K562 (cell line): ENCODE measurements around the gene RAG2. TPM values are rescaled to one million over a fixed set of nuclear protein-coding genes. Genes with fewer than 3 reads are reported as not detected.

Source experiments
- ATAC-seq: fragments of 200-7000 bp; cut with Tn5 transposase; 3 replicates; pipeline ENCODE4 v1.9.1; 2020; ENCODE audit warnings: moderate library complexity
- BruUV-seq: library from RNA; stranded (reverse); fragments of 400-500 nt; replicated peaks from 2 replicates; lab custom pipeline; 2021; lab: Mats Ljungman, UMichigan
- CTCF ChIA-PET: fragments of 300-600 bp; formaldehyde crosslinking; extraction: SDS; loops from one replicate; lab custom pipeline; 2021; ENCODE audit warnings: low intra/inter-chr PET ratio; lab: Yijun Ruan, JAX
- POLR2A ChIA-PET: fragments of 300-600, 350-650 bp; sonication (Branson Sonifier 250); formaldehyde crosslinking; extraction: SDS; loops from one replicate; lab custom pipeline; 2021; ENCODE audit warnings: antibody characterized with exemption, inconsistent platforms; lab: Yijun Ruan, JAX
- DNase-seq, 4 experiments: peaks; one replicate each; pipeline versions ENCODE4 v3.0.0 to v3.0.0-alpha.2; 2011 to 2018; ENCODE audit warnings: low spot score in 3 of 4, mixed read lengths in 3 of 4; ENCODE audit errors: extremely low read depth in 1 of 4
- FAIRE-seq: peaks from 2 replicates; lab custom pipeline; 2011; peaks lifted over from hg19 to GRCh38; lab: Jason Lieb, UNC
- H2AFZ ChIP-seq: 2 replicates; pipeline ENCODE4 v1.6.0; 2011; ENCODE audit warnings: low read depth, low read length, control low read depth, inconsistent platforms
- H3K27ac ChIP-seq: fragments of 200-600 bp; 3 replicates; pipeline ENCODE4 v1.8.0; 2011; ENCODE audit warnings: low read depth, mild to moderate bottlenecking, control low read depth, inconsistent platforms, low read length, moderate library complexity, mixed read lengths; ENCODE audit errors: extremely low read depth
- H3K27me3 ChIP-seq, 2 experiments: fragments of 300-600 bp in 1 of 2; 2 replicates in 1 of 2; 3 replicates in 1 of 2; pipeline versions ENCODE4 v1.6.0 to v1.8.0; 2011; ENCODE audit warnings: inconsistent platforms in 2 of 2, low read length in 2 of 2, mild to moderate bottlenecking in 1 of 2, mixed read lengths in 1 of 2, moderate library complexity in 1 of 2; ENCODE audit not compliant: control insufficient read depth in 2 of 2, insufficient read depth in 2 of 2
- H3K36me3 ChIP-seq: fragments of 300-600 bp; 3 replicates; pipeline ENCODE4 v1.8.0; 2011; ENCODE audit warnings: mild to moderate bottlenecking, low read length, inconsistent platforms; ENCODE audit not compliant: control insufficient read depth, insufficient read depth
- H3K4me1 ChIP-seq, 2 experiments: fragments of 200-600 bp in 1 of 2; replicated peaks in 1 of 2; 2 replicates in 1 of 2; 3 replicates in 1 of 2; pipeline versions ENCODE4 v1.5.1 to v1.8.0; 2011; ENCODE audit warnings: inconsistent platforms in 2 of 2, low read length in 2 of 2, mild to moderate bottlenecking in 1 of 2, mixed read lengths in 1 of 2, moderate library complexity in 1 of 2; ENCODE audit not compliant: control insufficient read depth in 2 of 2, insufficient read depth in 2 of 2
- H3K4me2 ChIP-seq: 2 replicates; pipeline ENCODE4 v1.6.1; 2011; ENCODE audit warnings: low read length, control low read depth, inconsistent platforms, mixed read lengths; ENCODE audit not compliant: insufficient read depth
- H3K4me3 ChIP-seq: fragments of 200-600 bp; sonication (generic), shearing (Covaris generic); 2 replicates; pipeline ENCODE4 v1.5.1; 2016; ENCODE audit warnings: control low read depth, inconsistent platforms
- H3K79me2 ChIP-seq: fragments of 200-600 bp; 3 replicates; pipeline ENCODE4 v1.8.0; 2011; ENCODE audit warnings: low read length, inconsistent platforms; ENCODE audit not compliant: control insufficient read depth, insufficient read depth
- H3K9ac ChIP-seq, 2 experiments: 2 replicates each; pipeline versions ENCODE4 v1.6.0 to v1.6.1; 2011; ENCODE audit warnings: low read depth in 2 of 2, low read length in 2 of 2, control low read depth in 1 of 2, inconsistent platforms in 1 of 2, mild to moderate bottlenecking in 1 of 2, mixed read lengths in 1 of 2; ENCODE audit not compliant: insufficient read depth in 1 of 2
- H3K9me1 ChIP-seq: one replicate; pipeline ENCODE4 v1.6.0; 2011; ENCODE audit warnings: inconsistent platforms, mild to moderate bottlenecking, low read length, moderate library complexity; ENCODE audit not compliant: control insufficient read depth, insufficient read depth
- H3K9me3 ChIP-seq: replicated peaks from 2 replicates; pipeline ENCODE4 v1.5.1; 2011; ENCODE audit warnings: low read depth, low read length, inconsistent platforms; ENCODE audit not compliant: control insufficient read depth, insufficient read depth
- H4K20me1 ChIP-seq: replicated peaks from 2 replicates; pipeline ENCODE4 v1.6.1; 2011; ENCODE audit warnings: low read length, inconsistent platforms, mixed read lengths; ENCODE audit not compliant: control insufficient read depth, insufficient read depth
- CC2D1A ChIP-seq: fragments of 450-650 bp; IDR thresholded peaks from 2 replicates; pipeline ENCODE4 v1.6.1; 2017; ENCODE audit warnings: mild to moderate bottlenecking
- FOS ChIP-seq: IDR thresholded peaks from 3 replicates; pipeline ENCODE4 v1.6.1; 2011; ENCODE audit not compliant: insufficient read length; ENCODE audit errors: extremely low read depth
- FOXJ3 ChIP-seq: sonication (generic); formaldehyde crosslinking; IDR thresholded peaks from 2 replicates; pipeline ENCODE4 v1.4.0; 2020; ENCODE audit warnings: mild to moderate bottlenecking, missing genetic modification reagents
- KHSRP ChIP-seq: fragments of 450-650 bp; IDR thresholded peaks from 2 replicates; pipeline ENCODE4 v1.6.1; 2017
- NFIX ChIP-seq: fragments of 250-450 bp; sonication (Bioruptor Pico); IDR thresholded peaks from 2 replicates; pipeline ENCODE4 v1.4.0; 2020; ENCODE audit warnings: low read depth, mild to moderate bottlenecking, moderate library complexity
- POLR3G ChIP-seq: IDR thresholded peaks from 2 replicates; pipeline ENCODE4 v1.6.1; 2011; ENCODE audit not compliant: insufficient read length, insufficient replicate concordance; ENCODE audit errors: extremely low read depth
- SMC3 ChIP-seq: conservative IDR thresholded peaks from 2 replicates; pipeline ENCODE4 v1.6.1; 2011; ENCODE audit warnings: low read depth, low read length, improper control_type of control experiment; ENCODE audit not compliant: insufficient read depth
- WHSC1 ChIP-seq: IDR thresholded peaks from one replicate; pipeline ENCODE4 v1.6.1; 2012; ENCODE audit warnings: low read length, control low read depth, inconsistent platforms
- ZNF217 ChIP-seq: sonication (generic); formaldehyde crosslinking; IDR thresholded peaks from 2 replicates; pipeline ENCODE4 v1.8.0; 2022; ENCODE audit warnings: mild to moderate bottlenecking, missing genetic modification reagents
- ZNF639 ChIP-seq, 2 experiments: fragments of 200-800 bp in 1 of 2; sonication (Bioruptor generic) in 1 of 2; sonication (generic) in 1 of 2; formaldehyde crosslinking in 1 of 2; IDR thresholded peaks in 1 of 2; conservative IDR thresholded peaks in 1 of 2; 2 replicates each; pipeline versions ENCODE4 v1.5.0 to v1.6.1; 2016 to 2020; ENCODE audit warnings: missing compliant biosample characterization in 1 of 2, missing genetic modification characterization in 1 of 2, missing genetic modification reagents in 1 of 2
- ZNF699 ChIP-seq: fragments of 250-450 bp; sonication (Bioruptor Pico); IDR thresholded peaks from 2 replicates; pipeline ENCODE4 v1.8.0; 2021; ENCODE audit warnings: mild to moderate bottlenecking, moderate library complexity; ENCODE audit not compliant: insufficient replicate concordance
- in situ Hi-C: fragments of 300-500 bp; cut with MboI; formaldehyde crosslinking; loops from 4 replicates; pipeline ENCODE4 v1.15.0; 2018; ENCODE audit warnings: inconsistent platforms, mixed read lengths
- intact Hi-C: fragments of 100-400 bp; cut with micrococcal nuclease; formaldehyde crosslinking; loops from 2 replicates; pipeline ENCODE4 v1.14.2; 2022
- polyA plus RNA-seq, 8 experiments: library from polyadenylated mRNA; depleted of rRNA in 4 of 8; stranded (reverse) in 5 of 8; unstranded in 3 of 8; fragments of >200 nt; fragmentation: Nextera tagmentation in 2 of 8; fragmentation: Illumina TruSeq in 1 of 8; extraction: Ambion mirVana in 2 of 8; extraction: Trizol in 1 of 8; gene quantifications; 2 replicates each; pipeline versions ENCODE4 v1.2.1 to v1.2.3, GENCODE V29; 2011 to 2014; ENCODE audit warnings: inconsistent platforms in 1 of 8, missing spikeins in 1 of 8
- total RNA-seq, 7 experiments: library from RNA; depleted of rRNA in 6 of 7; stranded (reverse); fragments of >200 nt in 6 of 7; fragmentation: Illumina TruSeq in 2 of 7; extraction: Trizol in 2 of 7; gene quantifications; 2 replicates each; pipeline versions ENCODE4 v1.2.1 to v1.2.3, GENCODE V29; 2011 to 2021; ENCODE audit warnings: low replicate concordance in 1 of 7
- TF ChIP-seq, protein P1 (sequence below): fragments of 450-650 bp; formaldehyde crosslinking; IDR thresholded peaks from 2 replicates; pipeline ENCODE4 v1.4.0; 2020; ENCODE audit warnings: mild to moderate bottlenecking, moderate library complexity
- TF ChIP-seq, protein P2 (sequence below): sonication (generic); formaldehyde crosslinking; IDR thresholded peaks from 2 replicates; pipeline ENCODE4 v1.8.1; 2023; ENCODE audit warnings: mild to moderate bottlenecking, missing genetic modification reagents
- TF ChIP-seq, protein P3 (sequence below): sonication (generic); formaldehyde crosslinking; IDR thresholded peaks from 2 replicates; pipeline ENCODE4 v1.8.0; 2023; ENCODE audit warnings: mild to moderate bottlenecking, missing genetic modification reagents

The RAG2 gene
- total and polyA plus RNA-seq, 9 of the 15 experiments (the other 6 are each of a cell fraction or from before 2014, with no cell fraction given), result 0.06 to 2.7 (median 0.26) TPM; not detected in 3

DNA sequence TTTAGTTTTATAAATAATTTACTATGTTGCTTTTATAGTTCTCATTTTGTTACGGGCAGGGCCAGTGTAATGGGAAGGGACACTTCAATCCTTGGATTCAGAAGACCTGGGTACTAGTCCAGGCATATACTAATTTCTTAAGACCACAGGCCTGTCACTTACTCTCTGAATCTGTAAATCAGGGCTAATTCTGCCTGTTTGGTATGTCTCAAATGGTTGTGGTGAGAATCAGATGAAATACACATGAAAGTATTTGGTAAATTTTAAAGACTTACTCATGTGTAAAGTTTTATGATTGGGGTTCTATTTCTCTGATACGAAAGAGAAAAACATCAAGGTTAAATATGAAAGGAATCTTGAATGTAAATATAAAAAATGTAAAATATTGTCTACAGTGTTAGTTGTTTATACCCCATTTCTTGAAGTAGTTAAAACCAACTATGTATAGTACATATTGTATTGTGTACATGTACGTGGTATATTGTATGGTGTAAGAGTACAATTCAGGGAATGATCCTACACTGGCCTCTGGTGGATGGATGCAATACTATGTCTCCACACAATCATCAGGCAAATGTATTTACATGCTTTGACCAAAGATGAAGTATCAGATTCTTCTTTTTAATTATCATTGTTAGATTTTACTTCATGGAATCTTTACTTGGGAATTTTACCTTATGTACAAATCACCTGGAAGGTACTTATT is 24.5 kb upstream of the RAG2 start (continued):
- TF ChIP-seq, protein P1, sequence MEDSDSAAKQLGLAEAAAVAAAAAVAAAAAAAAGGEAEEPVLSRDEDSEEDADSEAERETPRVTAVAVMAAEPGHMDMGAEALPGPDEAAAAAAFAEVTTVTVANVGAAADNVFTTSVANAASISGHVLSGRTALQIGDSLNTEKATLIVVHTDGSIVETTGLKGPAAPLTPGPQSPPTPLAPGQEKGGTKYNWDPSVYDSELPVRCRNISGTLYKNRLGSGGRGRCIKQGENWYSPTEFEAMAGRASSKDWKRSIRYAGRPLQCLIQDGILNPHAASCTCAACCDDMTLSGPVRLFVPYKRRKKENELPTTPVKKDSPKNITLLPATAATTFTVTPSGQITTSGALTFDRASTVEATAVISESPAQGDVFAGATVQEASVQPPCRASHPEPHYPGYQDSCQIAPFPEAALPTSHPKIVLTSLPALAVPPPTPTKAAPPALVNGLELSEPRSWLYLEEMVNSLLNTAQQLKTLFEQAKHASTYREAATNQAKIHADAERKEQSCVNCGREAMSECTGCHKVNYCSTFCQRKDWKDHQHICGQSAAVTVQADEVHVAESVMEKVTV, result peak; percentile 90
- peak; percentile 59; the same call in 1 of the 2 replicates for TF ChIP-seq SMC3

GRCh38 chr11:36620246-36620645 is 22.2 kb upstream of the RAG2 start:
- ATAC-seq, result no peak
- Histone ChIP-seq H3K9me1 (no peaks in the 10 kb centered on the region), H3K4me2 (no peak overlapping the region), H3K27ac (no peak overlapping the region), H3K9ac (no peak overlapping the region), H3K36me3 (no peaks in the 10 kb centered on the region), H4K20me1 (no peaks in the 10 kb centered on the region), H3K9me3 (no peaks in the 10 kb centered on the region), H3K79me2 (no peaks in the 10 kb centered on the region), H3K27me3 (no peaks in the 10 kb centered on the region), H3K4me3 (no peak overlapping the region), H3K4me1 (peaks cover 0 to 17% of the 10 kb centered on the region in 2 experiments; a peak in 2 of 5 replicates), H2AFZ (no peak overlapping the region)
- intact Hi-C loops, result loop anchor here (5.0 to 10.0 kb wide), 3 partner anchors 115 to 328 kb away; no protein-coding TSS in a partner anchor
- BruUV-seq, result no TSS peak
- in situ Hi-C loops, result no loop called here
- TF ChIP-seq KHSRP (no peak), CC2D1A (no peak), POLR3G (no peak), ZNF699 (CRISPR knock-in tag) (no peak), NFIX (CRISPR knock-in tag) (no peak), ZNF639 (CRISPR knock-in tag; conservative IDR thresholded peaks at IDR 0.05 in 1 of 2, IDR thresholded peaks at IDR 0.05 in 1 of 2) (no peak), FOXJ3 (CRISPR knock-in tag) (no peak), WHSC1 (no peak), FOS (no peak), ZNF217 (CRISPR knock-in tag) (no peak)
- TF ChIP-seq, protein P2, sequence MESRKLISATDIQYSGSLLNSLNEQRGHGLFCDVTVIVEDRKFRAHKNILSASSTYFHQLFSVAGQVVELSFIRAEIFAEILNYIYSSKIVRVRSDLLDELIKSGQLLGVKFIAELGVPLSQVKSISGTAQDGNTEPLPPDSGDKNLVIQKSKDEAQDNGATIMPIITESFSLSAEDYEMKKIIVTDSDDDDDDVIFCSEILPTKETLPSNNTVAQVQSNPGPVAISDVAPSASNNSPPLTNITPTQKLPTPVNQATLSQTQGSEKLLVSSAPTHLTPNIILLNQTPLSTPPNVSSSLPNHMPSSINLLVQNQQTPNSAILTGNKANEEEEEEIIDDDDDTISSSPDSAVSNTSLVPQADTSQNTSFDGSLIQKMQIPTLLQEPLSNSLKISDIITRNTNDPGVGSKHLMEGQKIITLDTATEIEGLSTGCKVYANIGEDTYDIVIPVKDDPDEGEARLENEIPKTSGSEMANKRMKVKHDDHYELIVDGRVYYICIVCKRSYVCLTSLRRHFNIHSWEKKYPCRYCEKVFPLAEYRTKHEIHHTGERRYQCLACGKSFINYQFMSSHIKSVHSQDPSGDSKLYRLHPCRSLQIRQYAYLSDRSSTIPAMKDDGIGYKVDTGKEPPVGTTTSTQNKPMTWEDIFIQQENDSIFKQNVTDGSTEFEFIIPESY (CRISPR knock-in tag), result no peak
- TF ChIP-seq, protein P3, sequence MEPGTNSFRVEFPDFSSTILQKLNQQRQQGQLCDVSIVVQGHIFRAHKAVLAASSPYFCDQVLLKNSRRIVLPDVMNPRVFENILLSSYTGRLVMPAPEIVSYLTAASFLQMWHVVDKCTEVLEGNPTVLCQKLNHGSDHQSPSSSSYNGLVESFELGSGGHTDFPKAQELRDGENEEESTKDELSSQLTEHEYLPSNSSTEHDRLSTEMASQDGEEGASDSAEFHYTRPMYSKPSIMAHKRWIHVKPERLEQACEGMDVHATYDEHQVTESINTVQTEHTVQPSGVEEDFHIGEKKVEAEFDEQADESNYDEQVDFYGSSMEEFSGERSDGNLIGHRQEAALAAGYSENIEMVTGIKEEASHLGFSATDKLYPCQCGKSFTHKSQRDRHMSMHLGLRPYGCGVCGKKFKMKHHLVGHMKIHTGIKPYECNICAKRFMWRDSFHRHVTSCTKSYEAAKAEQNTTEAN (CRISPR knock-in tag), result no peak
- ChIA-PET CTCF (interaction anchor here (5.1 kb wide), 1 partner anchor 54 kb away, joined by 60 read pairs; the partner anchor contains the start of gene RAG1), POLR2A (no interaction called here)
- DNase-seq, result no peak
- FAIRE-seq, result no peak
